OCI-LY7 (cell line): Measurements from ENCODE around the gene PGAM5.
A peak's percentile ranks its signal among the peaks of the same experiment; 100 is the strongest.

Source experiments
- CTCF ChIP-seq: fragments of 200-600 bp; sonication (generic); conservative IDR thresholded peaks from 2 replicates; pipeline ENCODE4 v1.5.1; 2014; ENCODE audit warnings: mild to moderate bottlenecking, antibody characterized with exemption, low read length, moderate library complexity, mixed read lengths
- EZH2phosphoT487 ChIP-seq: fragments of 200-600 bp; sonication (generic); IDR thresholded peaks from 2 replicates; pipeline ENCODE4 v1.6.1; 2018; ENCODE audit warnings: low read depth, borderline replicate concordance, mild to moderate bottlenecking, mixed run types, antibody characterized with exemption, low read length, moderate library complexity, mixed read lengths

- TF ChIP-seq CTCF (peak; percentile 67), EZH2phosphoT487 (no peak)
Observed at GRCh38 chr12:132754160-132754932, 43.7 kb downstream of the PGAM5 start.
